Activated naive CD4-positive, alpha-beta T cell treated with anti-CD3 and anti-CD28 coated beads, Interleukin-2, amount 50 U/mL, for 72 hours (primary cell): ENCODE measurements around the gene INSIG2. TPM values are rescaled to one million over a fixed set of nuclear protein-coding genes. Genes with fewer than 3 reads are reported as not detected.

Source experiments
- ATAC-seq, 2 donors: fragments of 150-1000 bp; cut with Tn5 transposase; 2 replicates each; pipeline ENCODE4 v1.10.0; 2021; ENCODE audit warnings: mild to moderate bottlenecking in 2 of 2, moderate library complexity in 2 of 2
- DNase-seq, 2 donors: peaks; one replicate each; pipeline ENCODE4 v3.0.0; 2021 to 2022; ENCODE audit warnings: low spot score in 2 of 2
- H3K27ac Mint-ChIP-seq, 2 donors: one replicate each; pipeline ENCODE4 v1.8.0; 2022; ENCODE audit warnings: mild to moderate bottlenecking in 2 of 2, mixed read lengths in 2 of 2
- H3K36me3 Mint-ChIP-seq, 2 donors: one replicate each; pipeline ENCODE4 v1.8.0; 2022; ENCODE audit warnings: mixed read lengths in 2 of 2
- H3K9me3 Mint-ChIP-seq, 2 donors: one replicate each; pipeline ENCODE4 v1.8.0; 2022; ENCODE audit warnings: mixed read lengths in 2 of 2
- total RNA-seq, 2 donors: library from RNA; stranded (reverse); gene quantifications; one replicate each; pipeline ENCODE4 v1.2.3, GENCODE V29; 2022

Gene INSIG2
- total RNA-seq: 10 to 100 TPM; 25.9 to 96.2 TPM

GRCh38 chr2:118088051-118089024 lies at the start of gene INSIG2:
TSS of gene INSIG2 (plus strand) at chr2:118088471. CDS start at chr2:118096557, 8,086 bp downstream.
- Mint-ChIP-seq H3K9me3 (peaks cover 0 to 4% of the 10 kb centered on the region in 2 donors), H3K27ac (peak within 1 kb of the TSS; percentile 63 to 96), H3K36me3 (peaks cover 5 to 12% of the 10 kb centered on the region in 2 donors)
- ATAC-seq: peak; percentile 95
- peak; percentile 90 to 98 for DNase-seq

GRCh38 chr2:118040891-118041290 lies 47.4 kb upstream of the INSIG2 start:
- DNase-seq (no peak), ATAC-seq (no peak)
- peaks cover 2 to 3% of the 10 kb centered on the region in 2 donors for H3K9me3 Mint-ChIP-seq
- peaks cover 9 to 10% of the 10 kb centered on the region in 2 donors for H3K36me3 Mint-ChIP-seq
- H3K27ac Mint-ChIP-seq: no peak overlapping the region

- no peaks in the 10 kb centered on the region for H3K9me3 Mint-ChIP-seq
Observed at GRCh38 chr2:118044103-118044716, 44.1 kb upstream of the INSIG2 start.

DNA sequence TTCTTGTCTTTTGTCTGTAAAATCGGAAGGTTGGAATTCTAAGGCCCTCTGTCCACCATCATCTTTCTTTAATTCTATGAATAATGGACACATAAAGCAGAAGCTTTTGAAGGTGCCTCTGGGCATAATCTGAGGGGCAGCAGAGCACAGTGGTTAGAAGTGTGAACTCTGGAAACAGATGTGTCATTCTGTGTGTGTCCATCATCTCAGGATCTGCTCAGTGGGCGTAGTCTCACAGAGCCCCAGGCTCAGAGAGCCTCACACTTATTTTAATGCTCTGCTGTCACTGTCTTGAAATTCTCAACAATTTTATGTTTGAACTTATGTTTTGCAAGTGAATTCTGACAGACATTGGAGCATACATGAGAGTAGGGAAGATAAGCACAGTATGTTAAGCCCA lies 43.4 kb upstream of the INSIG2 start:
- ATAC-seq (no peak), DNase-seq (no peak)
- Mint-ChIP-seq H3K9me3 (no peaks in the 10 kb centered on the region), H3K27ac (no peak overlapping the region), H3K36me3 (no peaks in the 10 kb centered on the region)

More at GRCh38 chr2:118044103-118044716, 44.1 kb upstream of the INSIG2 start:
- DNase-seq (no peak), ATAC-seq (peak in 1 of 2 donors; percentile 80)
- Mint-ChIP-seq H3K27ac (no peak overlapping the region), H3K36me3 (no peaks in the 10 kb centered on the region)

DNA sequence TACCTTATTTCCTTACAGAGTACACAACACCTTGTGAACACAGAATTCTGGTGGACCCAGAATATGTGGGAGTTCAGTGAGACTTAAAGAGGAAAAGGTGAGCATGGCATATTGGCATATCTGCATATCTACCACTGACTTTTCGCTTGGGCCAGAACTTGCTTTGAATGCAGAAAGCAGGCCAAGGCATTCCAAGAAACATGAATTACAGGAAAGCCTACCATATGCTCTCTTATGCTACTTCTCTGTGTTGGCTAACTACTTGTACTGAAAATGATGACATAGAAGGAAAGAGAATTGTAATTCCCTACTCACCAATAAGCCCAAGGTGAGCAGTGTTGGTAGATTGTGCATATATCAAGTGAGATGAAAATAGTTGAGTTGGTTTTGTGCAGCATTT lies 43.0 kb upstream of the INSIG2 start:
- H3K36me3 Mint-ChIP-seq: no peaks in the 10 kb centered on the region
- no peaks in the 10 kb centered on the region for H3K9me3 Mint-ChIP-seq
- DNase-seq (no peak), ATAC-seq (no peak)
- no peak overlapping the region for H3K27ac Mint-ChIP-seq

- ATAC-seq (no peak), DNase-seq (no peak)
- Mint-ChIP-seq H3K9me3 (no peaks in the 10 kb centered on the region), H3K27ac (no peak overlapping the region), H3K36me3 (no peaks in the 10 kb centered on the region)
Observed at GRCh38 chr2:118046634-118047210, 41.5 kb upstream of the INSIG2 start.

- no peak overlapping the region for H3K27ac Mint-ChIP-seq
- no peak for DNase-seq
- no peaks in the 10 kb centered on the region for H3K36me3 Mint-ChIP-seq
- H3K9me3 Mint-ChIP-seq: no peaks in the 10 kb centered on the region
- ATAC-seq: no peak
Observed at GRCh38 chr2:118047380-118047826, 40.9 kb upstream of the INSIG2 start.

GRCh38 chr2:118048401-118048800 lies 39.9 kb upstream of the INSIG2 start:
- Mint-ChIP-seq H3K36me3 (no peaks in the 10 kb centered on the region), H3K9me3 (no peaks in the 10 kb centered on the region), H3K27ac (no peak overlapping the region)
- ATAC-seq: peak in 1 of 2 donors; percentile 40
- no peak for DNase-seq

DNA sequence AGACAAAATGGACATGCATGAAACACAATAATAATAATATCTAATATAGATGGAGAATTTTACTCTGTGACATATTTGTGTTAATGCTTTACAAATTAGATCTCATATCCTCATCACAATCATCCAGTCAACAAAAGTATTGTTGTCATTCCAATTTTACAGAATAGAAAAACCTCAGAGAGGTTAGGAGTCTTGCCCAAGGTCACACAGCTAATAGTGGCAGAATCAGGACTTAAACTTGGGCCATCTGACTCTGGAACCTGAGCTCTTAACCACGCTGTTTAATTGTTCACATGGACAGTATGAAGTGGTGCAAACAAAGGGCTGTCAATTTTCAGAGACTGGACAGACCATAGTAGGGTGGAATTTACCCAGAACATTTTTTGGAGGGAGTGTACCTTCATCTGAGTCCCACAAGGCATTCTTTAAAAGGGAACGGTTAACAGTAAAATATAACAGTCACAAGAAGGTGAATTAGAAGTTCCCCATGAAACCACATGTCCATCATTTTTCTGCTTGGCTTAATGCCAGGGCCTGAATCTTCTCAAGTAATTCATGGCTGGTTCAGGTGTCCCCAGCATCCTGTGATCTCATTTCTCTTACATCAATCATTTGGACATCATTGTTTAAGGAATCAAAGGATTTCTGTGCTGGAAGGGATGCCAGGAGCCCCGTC lies 39.0 kb upstream of the INSIG2 start:
- no peak for DNase-seq
- ATAC-seq: no peak
- no peaks in the 10 kb centered on the region for H3K36me3 Mint-ChIP-seq
- no peak overlapping the region for H3K27ac Mint-ChIP-seq
- no peaks in the 10 kb centered on the region for H3K9me3 Mint-ChIP-seq

- Mint-ChIP-seq H3K27ac (no peak overlapping the region), H3K36me3 (no peaks in the 10 kb centered on the region), H3K9me3 (no peaks in the 10 kb centered on the region)
- peak in 1 of 2 donors; percentile 8 for DNase-seq
- ATAC-seq: peak; percentile 87 to 93
Observed at GRCh38 chr2:118049816-118050140, 38.5 kb upstream of the INSIG2 start.

DNA sequence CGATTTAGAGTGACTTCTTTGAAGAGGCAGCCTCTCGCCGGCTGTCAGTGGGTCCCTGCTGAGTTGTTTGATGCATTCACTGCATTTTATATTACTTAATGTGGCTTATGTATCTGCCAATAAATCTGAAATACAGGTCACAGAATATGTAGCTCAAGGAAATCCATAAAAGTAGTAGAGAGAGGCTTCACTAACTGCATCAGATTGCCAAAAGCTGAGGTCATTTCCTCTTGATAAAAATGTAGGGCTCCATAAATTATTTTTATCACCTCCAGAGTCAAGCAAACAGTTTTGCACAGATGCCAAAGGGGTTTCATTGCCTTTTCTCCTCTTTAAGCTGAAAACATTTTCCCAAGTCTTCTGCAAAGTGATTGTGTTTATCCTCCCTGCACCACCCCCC lies 37.9 kb upstream of the INSIG2 start:
- H3K9me3 Mint-ChIP-seq: no peaks in the 10 kb centered on the region
- no peak overlapping the region for H3K27ac Mint-ChIP-seq
- no peak for ATAC-seq
- no peak for DNase-seq
- no peaks in the 10 kb centered on the region for H3K36me3 Mint-ChIP-seq

DNA sequence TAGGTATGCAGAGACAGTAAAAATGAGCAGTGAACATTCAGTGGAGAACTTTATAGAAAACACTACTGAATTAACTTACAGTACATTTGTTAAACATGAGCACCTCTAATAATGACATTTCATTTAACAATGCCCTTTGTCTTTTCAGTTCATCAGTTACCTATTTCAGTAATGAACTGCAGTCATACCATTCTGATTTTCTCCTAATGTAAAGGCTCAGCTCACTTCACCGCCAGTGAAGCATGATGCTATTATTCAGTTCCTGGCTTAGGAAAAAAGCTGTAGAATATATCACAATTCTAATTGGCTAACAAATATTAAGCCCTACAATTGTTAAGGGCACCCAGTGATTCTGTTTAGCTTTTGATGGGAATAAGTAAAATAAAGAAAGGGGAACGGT lies 37.3 kb upstream of the INSIG2 start:
- Mint-ChIP-seq H3K27ac (no peak overlapping the region), H3K36me3 (no peaks in the 10 kb centered on the region), H3K9me3 (no peaks in the 10 kb centered on the region)
- no peak for DNase-seq
- ATAC-seq: no peak

DNA sequence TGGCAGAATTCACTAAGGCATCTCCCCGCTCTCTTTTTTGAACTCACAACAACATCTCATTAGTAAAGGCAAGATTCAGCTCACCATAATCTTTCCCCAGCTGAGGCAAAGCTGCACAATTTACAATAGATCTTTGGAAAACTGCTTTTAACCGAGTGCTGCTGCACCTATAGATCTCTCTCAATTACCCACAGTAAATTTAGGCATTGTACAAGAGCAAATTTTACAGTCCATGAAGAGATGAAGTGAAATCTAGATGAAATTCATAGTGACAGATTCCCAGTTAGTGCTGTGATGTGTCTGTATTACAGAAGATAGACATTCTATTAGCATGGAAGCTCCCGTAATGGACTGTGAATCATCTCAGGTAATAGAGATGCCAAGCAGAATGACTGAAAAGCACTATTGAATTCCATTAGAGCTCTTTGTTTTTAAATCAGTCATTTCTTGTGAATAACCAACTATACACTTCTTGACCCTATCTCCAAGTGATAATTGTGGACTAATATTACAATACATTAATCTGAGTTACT lies 36.4 kb upstream of the INSIG2 start:
- ATAC-seq (no peak), DNase-seq (no peak)
- no peak overlapping the region for H3K27ac Mint-ChIP-seq
- no peaks in the 10 kb centered on the region for H3K9me3 Mint-ChIP-seq
- no peaks in the 10 kb centered on the region for H3K36me3 Mint-ChIP-seq

GRCh38 chr2:118052474-118052873 lies 35.8 kb upstream of the INSIG2 start:
- ATAC-seq (no peak), DNase-seq (no peak)
- Mint-ChIP-seq H3K9me3 (no peaks in the 10 kb centered on the region), H3K27ac (no peak overlapping the region), H3K36me3 (no peaks in the 10 kb centered on the region)

DNA sequence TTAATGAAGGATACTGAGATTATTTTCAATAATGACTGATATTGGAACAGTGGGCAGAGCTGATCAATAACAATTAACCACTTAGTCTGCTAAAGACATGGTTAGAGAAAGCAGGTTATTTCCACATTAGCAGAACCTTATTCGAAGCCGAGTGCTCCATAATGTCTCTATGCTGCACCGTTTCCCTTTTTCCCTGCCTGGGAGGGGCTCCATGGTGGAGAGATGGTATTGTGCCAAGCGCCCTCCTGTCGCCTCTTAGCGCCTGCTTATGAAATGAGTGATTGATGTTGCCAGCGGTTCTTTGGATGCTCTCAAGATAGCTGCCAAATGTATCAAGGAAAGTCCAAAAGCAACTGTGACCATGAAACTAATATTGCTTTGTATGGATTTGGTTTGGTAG lies 34.6 kb upstream of the INSIG2 start:
- H3K9me3 Mint-ChIP-seq: no peaks in the 10 kb centered on the region
- ATAC-seq: no peak

DNA sequence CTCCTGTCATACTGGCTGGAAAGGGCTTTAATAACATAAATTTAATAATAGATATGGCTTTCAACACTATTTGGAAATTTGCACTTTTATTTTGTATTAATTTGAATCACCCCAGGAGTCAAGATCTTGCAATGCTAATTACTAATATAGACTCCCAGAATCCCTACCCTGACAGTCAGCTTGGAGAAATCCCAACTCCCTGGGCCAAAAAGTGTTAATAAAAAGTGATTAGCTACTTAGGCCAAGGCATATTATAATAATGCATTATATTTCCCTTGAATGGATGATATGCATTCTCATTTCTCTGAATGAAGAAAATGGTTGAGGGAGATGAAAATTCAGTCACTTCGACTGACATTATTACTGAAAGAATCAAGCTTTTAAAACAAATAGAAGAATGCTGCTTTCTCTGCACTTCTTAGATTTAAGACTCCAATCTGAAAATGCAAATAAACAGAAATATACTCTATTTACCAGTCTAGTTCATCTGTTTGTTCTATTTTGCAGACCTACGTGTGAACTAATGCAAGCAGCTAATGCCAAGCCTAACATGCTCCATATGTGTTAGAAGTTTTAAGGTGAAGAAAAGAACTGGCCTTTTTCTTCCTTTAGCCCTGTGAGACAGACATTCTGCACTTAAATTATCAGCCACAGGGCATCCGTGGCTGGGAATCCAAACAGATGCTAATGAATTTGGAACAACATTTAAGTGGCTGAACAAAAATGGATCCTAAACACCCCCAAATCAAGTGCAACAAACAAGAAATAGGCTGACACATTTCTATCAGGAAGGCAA lies 33.9 kb upstream of the INSIG2 start:
- H3K27ac Mint-ChIP-seq: no peak overlapping the region
- H3K9me3 Mint-ChIP-seq: no peaks in the 10 kb centered on the region
- no peak for ATAC-seq
- no peaks in the 10 kb centered on the region for H3K36me3 Mint-ChIP-seq
- no peak for DNase-seq

More for the DNA sequence above, 34.6 kb upstream of the INSIG2 start:
- Mint-ChIP-seq H3K36me3 (no peaks in the 10 kb centered on the region), H3K27ac (no peak overlapping the region)
- DNase-seq: no peak
